HG03025 (cell line): ENCODE measurements around the gene CBX8.

ENCODE experiments used
- ATAC-seq: cut with Tn5 transposase; IDR thresholded peaks from one replicate; pipeline ENCODE4 v1.9.1; 2021; ENCODE audit warnings: mild to moderate bottlenecking, moderate library complexity; ENCODE audit not compliant: unreplicated experiment, low FRiP score

CBX8 gene

GRCh38 chr17:79796763-79797491, at the start of gene CBX8:
CBX8 (minus strand) TSS chr17:79797077; CDS start chr17:79796998, 79 bp downstream.
- peak; percentile 73 for ATAC-seq

GRCh38 chr17:79845601-79845949, 48.7 kb upstream of the CBX8 start:
- ATAC-seq = no peak

GRCh38 chr17:79844869-79845600, 48.2 kb upstream of the CBX8 start:
- no peak for ATAC-seq

GRCh38 chr17:79843816-79844800, 47.2 kb upstream of the CBX8 start:
- no peak for ATAC-seq

GRCh38 chr17:79843474-79843815, 46.6 kb upstream of the CBX8 start:
- no peak for ATAC-seq

GRCh38 chr17:79842656-79843473, 46.0 kb upstream of the CBX8 start:
- ATAC-seq = no peak

GRCh38 chr17:79842136-79842655, 45.3 kb upstream of the CBX8 start:
- no peak for ATAC-seq

- ATAC-seq = no peak
Observed at GRCh38 chr17:79841369-79842135, 44.7 kb upstream of the CBX8 start.

GRCh38 chr17:79840989-79841286, 44.1 kb upstream of the CBX8 start:
- no peak for ATAC-seq

GRCh38 chr17:79840269-79840988, 43.6 kb upstream of the CBX8 start:
- ATAC-seq = no peak

GRCh38 chr17:79839356-79840268, 42.7 kb upstream of the CBX8 start, which contains the start of gene CBX4:
CBX4 (minus strand) TSS chr17:79839440; CDS start chr17:79839251, 189 bp downstream.
- no peak for ATAC-seq

- ATAC-seq = no peak
Observed at GRCh38 chr17:79838522-79839274, 41.8 kb upstream of the CBX8 start.

- no peak for ATAC-seq
Observed at GRCh38 chr17:79837888-79838521, 41.1 kb upstream of the CBX8 start.

GRCh38 chr17:79836972-79837887, 40.4 kb upstream of the CBX8 start:
- no peak for ATAC-seq

GRCh38 chr17:79836510-79836971, 39.7 kb upstream of the CBX8 start:
- ATAC-seq = no peak
